Measurements from ENCODE around the gene HHATL.

The HHATL gene

GRCh38 chr3:42675909-42676308, 26.7 kb downstream of the HHATL start:
- H3K9me3 Mint-ChIP-seq, result peaks cover 14% of the 10 kb centered on the region
- peaks cover 11% of the 10 kb centered on the region for H3K36me3 Mint-ChIP-seq
- no peak overlapping the region for H3K4me3 Mint-ChIP-seq
- H3K27ac Mint-ChIP-seq, result no peak overlapping the region
- no peaks in the 10 kb centered on the region for H3K27me3 Mint-ChIP-seq
- ATAC-seq, result no peak
- no peaks in the 10 kb centered on the region for H3K4me1 Mint-ChIP-seq

- Mint-ChIP-seq H3K4me3 (no peak overlapping the region), H3K4me1 (no peaks in the 10 kb centered on the region), H3K27ac (no peak overlapping the region), H3K9me3 (peaks cover 13% of the 10 kb centered on the region), H3K27me3 (no peaks in the 10 kb centered on the region), H3K36me3 (peaks cover 11% of the 10 kb centered on the region)
- no peak for ATAC-seq
Measured at GRCh38 chr3:42674146-42674545, 28.5 kb downstream of the HHATL start.

- Mint-ChIP-seq H3K27ac (no peak overlapping the region), H3K9me3 (peaks cover 8% of the 10 kb centered on the region), H3K4me1 (no peaks in the 10 kb centered on the region), H3K4me3 (no peak overlapping the region), H3K27me3 (no peaks in the 10 kb centered on the region), H3K36me3 (peaks cover 6% of the 10 kb centered on the region)
- no peak for ATAC-seq
Measured at GRCh38 chr3:42673082-42673481, 29.5 kb downstream of the HHATL start.

GRCh38 chr3:42672515-42672914, 30.1 kb downstream of the HHATL start:
- H3K4me1 Mint-ChIP-seq, result no peaks in the 10 kb centered on the region
- ATAC-seq, result no peak
- H3K27me3 Mint-ChIP-seq, result no peaks in the 10 kb centered on the region
- no peak overlapping the region for H3K4me3 Mint-ChIP-seq
- H3K9me3 Mint-ChIP-seq, result peaks cover 3% of the 10 kb centered on the region
- H3K27ac Mint-ChIP-seq, result no peak overlapping the region
- H3K36me3 Mint-ChIP-seq, result peaks cover under 1% of the 10 kb centered on the region

GRCh38 chr3:42670670-42671069, 31.9 kb downstream of the HHATL start:
- Mint-ChIP-seq H3K4me3 (no peak overlapping the region), H3K4me1 (no peaks in the 10 kb centered on the region), H3K36me3 (no peaks in the 10 kb centered on the region), H3K27ac (no peak overlapping the region), H3K27me3 (no peaks in the 10 kb centered on the region), H3K9me3 (no peaks in the 10 kb centered on the region)
- no peak for ATAC-seq

GRCh38 chr3:42670051-42670576, 32.5 kb downstream of the HHATL start:
- no peak overlapping the region for H3K4me3 Mint-ChIP-seq
- H3K9me3 Mint-ChIP-seq, result no peaks in the 10 kb centered on the region
- no peak for ATAC-seq
- no peaks in the 10 kb centered on the region for H3K27me3 Mint-ChIP-seq
- H3K36me3 Mint-ChIP-seq, result no peaks in the 10 kb centered on the region
- H3K27ac Mint-ChIP-seq, result no peak overlapping the region
- no peaks in the 10 kb centered on the region for H3K4me1 Mint-ChIP-seq

GRCh38 chr3:42668793-42669217, 33.8 kb downstream of the HHATL start:
- Mint-ChIP-seq H3K27me3 (no peaks in the 10 kb centered on the region), H3K9me3 (no peaks in the 10 kb centered on the region), H3K4me1 (peaks cover 5% of the 10 kb centered on the region), H3K27ac (no peak overlapping the region), H3K4me3 (no peak overlapping the region), H3K36me3 (no peaks in the 10 kb centered on the region)
- no peak for ATAC-seq

GRCh38 chr3:42668413-42668760, 34.2 kb downstream of the HHATL start:
- no peak overlapping the region for H3K27ac Mint-ChIP-seq
- H3K36me3 Mint-ChIP-seq, result no peaks in the 10 kb centered on the region
- H3K27me3 Mint-ChIP-seq, result no peaks in the 10 kb centered on the region
- ATAC-seq, result no peak
- H3K4me1 Mint-ChIP-seq, result peaks cover 9% of the 10 kb centered on the region
- H3K9me3 Mint-ChIP-seq, result no peaks in the 10 kb centered on the region
- no peak overlapping the region for H3K4me3 Mint-ChIP-seq

- no peaks in the 10 kb centered on the region for H3K9me3 Mint-ChIP-seq
- ATAC-seq, result no peak
- H3K4me3 Mint-ChIP-seq, result no peak overlapping the region
- no peak overlapping the region for H3K27ac Mint-ChIP-seq
- H3K36me3 Mint-ChIP-seq, result no peaks in the 10 kb centered on the region
- H3K27me3 Mint-ChIP-seq, result no peaks in the 10 kb centered on the region
- H3K4me1 Mint-ChIP-seq, result peaks cover 11% of the 10 kb centered on the region
Measured at GRCh38 chr3:42667523-42668412, 34.8 kb downstream of the HHATL start.

GRCh38 chr3:42667096-42667522, 35.5 kb downstream of the HHATL start:
- H3K4me1 Mint-ChIP-seq, result peaks cover 11% of the 10 kb centered on the region
- no peaks in the 10 kb centered on the region for H3K9me3 Mint-ChIP-seq
- no peaks in the 10 kb centered on the region for H3K27me3 Mint-ChIP-seq
- no peak overlapping the region for H3K27ac Mint-ChIP-seq
- no peak for ATAC-seq
- no peak overlapping the region for H3K4me3 Mint-ChIP-seq
- no peaks in the 10 kb centered on the region for H3K36me3 Mint-ChIP-seq

GRCh38 chr3:42666577-42666998, 36.0 kb downstream of the HHATL start:
- H3K4me3 Mint-ChIP-seq, result no peak overlapping the region
- no peaks in the 10 kb centered on the region for H3K36me3 Mint-ChIP-seq
- no peaks in the 10 kb centered on the region for H3K9me3 Mint-ChIP-seq
- peaks cover 11% of the 10 kb centered on the region for H3K4me1 Mint-ChIP-seq
- ATAC-seq, result no peak
- H3K27ac Mint-ChIP-seq, result no peak overlapping the region
- no peaks in the 10 kb centered on the region for H3K27me3 Mint-ChIP-seq

GRCh38 chr3:42666022-42666421, 36.6 kb downstream of the HHATL start:
- H3K27me3 Mint-ChIP-seq, result no peaks in the 10 kb centered on the region
- no peak for ATAC-seq
- no peaks in the 10 kb centered on the region for H3K36me3 Mint-ChIP-seq
- H3K27ac Mint-ChIP-seq, result no peak overlapping the region
- peaks cover 11% of the 10 kb centered on the region for H3K4me1 Mint-ChIP-seq
- no peak overlapping the region for H3K4me3 Mint-ChIP-seq
- no peaks in the 10 kb centered on the region for H3K9me3 Mint-ChIP-seq

- H3K27ac Mint-ChIP-seq, result peak overlapping the region; percentile 74
- peaks cover 11% of the 10 kb centered on the region for H3K4me1 Mint-ChIP-seq
- no peak overlapping the region for H3K4me3 Mint-ChIP-seq
- no peaks in the 10 kb centered on the region for H3K27me3 Mint-ChIP-seq
- no peaks in the 10 kb centered on the region for H3K36me3 Mint-ChIP-seq
- no peaks in the 10 kb centered on the region for H3K9me3 Mint-ChIP-seq
- no peak for ATAC-seq
Measured at GRCh38 chr3:42665050-42665878, 37.3 kb downstream of the HHATL start.

- H3K27me3 Mint-ChIP-seq, result no peaks in the 10 kb centered on the region
Measured at GRCh38 chr3:42664438-42664803, 38.2 kb downstream of the HHATL start.

GRCh38 chr3:42663581-42664437, 38.8 kb downstream of the HHATL start:
- ATAC-seq, result peak; percentile 64

More at GRCh38 chr3:42664438-42664803, 38.2 kb downstream of the HHATL start:
- Mint-ChIP-seq H3K4me3 (peak overlapping the region; percentile 56), H3K36me3 (no peaks in the 10 kb centered on the region), H3K4me1 (peaks cover 11% of the 10 kb centered on the region), H3K9me3 (no peaks in the 10 kb centered on the region), H3K27ac (peak overlapping the region; percentile 74)
- no peak for ATAC-seq

More at GRCh38 chr3:42663581-42664437, 38.8 kb downstream of the HHATL start:
- H3K27ac Mint-ChIP-seq, result peak overlapping the region; percentile 74
- no peaks in the 10 kb centered on the region for H3K9me3 Mint-ChIP-seq
- H3K4me3 Mint-ChIP-seq, result peak overlapping the region; percentile 66
- peaks cover 11% of the 10 kb centered on the region for H3K4me1 Mint-ChIP-seq
- H3K27me3 Mint-ChIP-seq, result no peaks in the 10 kb centered on the region
- H3K36me3 Mint-ChIP-seq, result no peaks in the 10 kb centered on the region

All from stimulated activated memory B cell treated with anti-CD40 and anti-IgM and Interleukin-4, amounts not matched to agents 10 μg/mL and 1 μg/mL and 100 μg/mL, for 72 hours (primary cell).